Dendritic cell treated with granulocyte-macrophage colony-stimulating factor and Interleukin-4, amounts not matched to agents 40 ng/mL and 50 ng/mL, for 4 days (primary cell): ENCODE results near the gene ATP8A1.

Experiments
- H3K27ac Mint-ChIP-seq: one replicate; pipeline ENCODE4 v1.8.0; 2022; ENCODE audit warnings: mild to moderate bottlenecking, mixed read lengths
- H3K27me3 Mint-ChIP-seq: one replicate; pipeline ENCODE4 v1.8.0; 2022; ENCODE audit warnings: mild to moderate bottlenecking, mixed read lengths
- H3K36me3 Mint-ChIP-seq: one replicate; pipeline ENCODE4 v1.8.0; 2022; ENCODE audit warnings: low read depth, mixed read lengths
- H3K4me1 Mint-ChIP-seq: one replicate; pipeline ENCODE4 v1.8.0; 2022; ENCODE audit warnings: low read depth, mixed read lengths
- H3K4me3 Mint-ChIP-seq: one replicate; pipeline ENCODE4 v1.8.0; 2022; ENCODE audit warnings: mild to moderate bottlenecking, moderate library complexity, mixed read lengths
- H3K9me3 Mint-ChIP-seq: one replicate; pipeline ENCODE4 v1.8.0; 2022; ENCODE audit warnings: mixed read lengths
- intact Hi-C: fragments of 100-400 bp; cut with micrococcal nuclease; formaldehyde crosslinking; loops from one replicate; pipeline ENCODE4 v1.15.0; 2022

The ATP8A1 gene

GRCh38 chr4:42555828-42556227, 101.1 kb downstream of the ATP8A1 start:
- no peaks in the 10 kb centered on the region for H3K9me3 Mint-ChIP-seq
- no peak overlapping the region for H3K4me3 Mint-ChIP-seq

GRCh38 chr4:42554072-42554471, 102.8 kb downstream of the ATP8A1 start:
- H3K4me3 Mint-ChIP-seq, result no peak overlapping the region
- H3K27me3 Mint-ChIP-seq, result no peaks in the 10 kb centered on the region
- no peak overlapping the region for H3K27ac Mint-ChIP-seq
- H3K9me3 Mint-ChIP-seq, result no peaks in the 10 kb centered on the region
- no peaks in the 10 kb centered on the region for H3K4me1 Mint-ChIP-seq
- intact Hi-C loops, result no loop called here
- peaks cover 12% of the 10 kb centered on the region for H3K36me3 Mint-ChIP-seq

More at GRCh38 chr4:42555828-42556227, 101.1 kb downstream of the ATP8A1 start:
- no peaks in the 10 kb centered on the region for H3K27me3 Mint-ChIP-seq
- no peaks in the 10 kb centered on the region for H3K4me1 Mint-ChIP-seq
- no peak overlapping the region for H3K27ac Mint-ChIP-seq
- intact Hi-C loops, result no loop called here
- peaks cover 7% of the 10 kb centered on the region for H3K36me3 Mint-ChIP-seq

- H3K36me3 Mint-ChIP-seq, result peaks cover 12% of the 10 kb centered on the region
- no peaks in the 10 kb centered on the region for H3K9me3 Mint-ChIP-seq
- no peak overlapping the region for H3K27ac Mint-ChIP-seq
- H3K4me3 Mint-ChIP-seq, result no peak overlapping the region
- no peaks in the 10 kb centered on the region for H3K27me3 Mint-ChIP-seq
- H3K4me1 Mint-ChIP-seq, result no peaks in the 10 kb centered on the region
- intact Hi-C loops, result no loop called here
Measured at GRCh38 chr4:42549896-42550295, 107.0 kb downstream of the ATP8A1 start.

- Mint-ChIP-seq H3K4me1 (no peaks in the 10 kb centered on the region), H3K36me3 (peaks cover 5% of the 10 kb centered on the region), H3K9me3 (no peaks in the 10 kb centered on the region), H3K4me3 (no peak overlapping the region), H3K27me3 (no peaks in the 10 kb centered on the region), H3K27ac (no peak overlapping the region)
- intact Hi-C loops, result no loop called here
Measured at GRCh38 chr4:42547805-42548204, 109.1 kb downstream of the ATP8A1 start.

- Mint-ChIP-seq H3K4me1 (no peaks in the 10 kb centered on the region), H3K9me3 (no peaks in the 10 kb centered on the region), H3K27me3 (no peaks in the 10 kb centered on the region), H3K4me3 (no peak overlapping the region), H3K27ac (no peak overlapping the region), H3K36me3 (no peaks in the 10 kb centered on the region)
- intact Hi-C loops, result no loop called here
Measured at GRCh38 chr4:42543762-42544161, 113.1 kb downstream of the ATP8A1 start.

GRCh38 chr4:42543126-42543525, 113.8 kb downstream of the ATP8A1 start:
- H3K9me3 Mint-ChIP-seq, result no peaks in the 10 kb centered on the region
- H3K4me3 Mint-ChIP-seq, result no peak overlapping the region
- H3K4me1 Mint-ChIP-seq, result no peaks in the 10 kb centered on the region
- no peak overlapping the region for H3K27ac Mint-ChIP-seq
- H3K27me3 Mint-ChIP-seq, result no peaks in the 10 kb centered on the region
- intact Hi-C loops, result no loop called here
- H3K36me3 Mint-ChIP-seq, result no peaks in the 10 kb centered on the region

- intact Hi-C loops, result no loop called here
- no peaks in the 10 kb centered on the region for H3K27me3 Mint-ChIP-seq
- H3K36me3 Mint-ChIP-seq, result no peaks in the 10 kb centered on the region
- no peak overlapping the region for H3K4me3 Mint-ChIP-seq
- no peak overlapping the region for H3K27ac Mint-ChIP-seq
- no peaks in the 10 kb centered on the region for H3K4me1 Mint-ChIP-seq
- no peaks in the 10 kb centered on the region for H3K9me3 Mint-ChIP-seq
Measured at GRCh38 chr4:42541647-42542046, 115.3 kb downstream of the ATP8A1 start.

GRCh38 chr4:42533042-42533441, 123.9 kb downstream of the ATP8A1 start:
- Mint-ChIP-seq H3K9me3 (no peaks in the 10 kb centered on the region), H3K4me1 (peaks cover 13% of the 10 kb centered on the region), H3K36me3 (peaks cover 20% of the 10 kb centered on the region), H3K4me3 (no peak overlapping the region), H3K27ac (no peak overlapping the region), H3K27me3 (no peaks in the 10 kb centered on the region)
- intact Hi-C loops, result no loop called here

GRCh38 chr4:42531341-42532030, 125.4 kb downstream of the ATP8A1 start:
- intact Hi-C loops, result no loop called here
- Mint-ChIP-seq H3K36me3 (peaks cover 20% of the 10 kb centered on the region), H3K9me3 (no peaks in the 10 kb centered on the region), H3K4me1 (peaks cover 13% of the 10 kb centered on the region), H3K27me3 (no peaks in the 10 kb centered on the region), H3K27ac (no peak overlapping the region), H3K4me3 (no peak overlapping the region)

GRCh38 chr4:42523066-42523718, 133.7 kb downstream of the ATP8A1 start:
- intact Hi-C loops, result no loop called here
- Mint-ChIP-seq H3K4me3 (no peak overlapping the region), H3K4me1 (no peaks in the 10 kb centered on the region), H3K36me3 (peaks cover 6% of the 10 kb centered on the region), H3K27ac (no peak overlapping the region), H3K27me3 (no peaks in the 10 kb centered on the region), H3K9me3 (no peaks in the 10 kb centered on the region)

GRCh38 chr4:42519803-42520417, 137.0 kb downstream of the ATP8A1 start:
- H3K9me3 Mint-ChIP-seq, result no peaks in the 10 kb centered on the region
- H3K27me3 Mint-ChIP-seq, result no peaks in the 10 kb centered on the region
- no peak overlapping the region for H3K4me3 Mint-ChIP-seq
- H3K36me3 Mint-ChIP-seq, result peaks cover 6% of the 10 kb centered on the region
- intact Hi-C loops, result loop anchor here (1.0 to 10.0 kb wide), 3 partner anchors 149 to 825 kb away; no protein-coding TSS in a partner anchor
- H3K4me1 Mint-ChIP-seq, result no peaks in the 10 kb centered on the region
- H3K27ac Mint-ChIP-seq, result no peak overlapping the region

GRCh38 chr4:42515156-42515884, 141.6 kb downstream of the ATP8A1 start:
- no peak overlapping the region for H3K27ac Mint-ChIP-seq
- no peaks in the 10 kb centered on the region for H3K9me3 Mint-ChIP-seq
- H3K4me1 Mint-ChIP-seq, result no peaks in the 10 kb centered on the region
- intact Hi-C loops, result loop anchor here (10.0 kb wide), 1 partner anchor 821 kb away; no protein-coding TSS in a partner anchor
- H3K4me3 Mint-ChIP-seq, result no peak overlapping the region
- no peaks in the 10 kb centered on the region for H3K27me3 Mint-ChIP-seq
- no peaks in the 10 kb centered on the region for H3K36me3 Mint-ChIP-seq

- no peaks in the 10 kb centered on the region for H3K9me3 Mint-ChIP-seq
- H3K4me3 Mint-ChIP-seq, result no peak overlapping the region
- H3K27ac Mint-ChIP-seq, result no peak overlapping the region
- no peaks in the 10 kb centered on the region for H3K4me1 Mint-ChIP-seq
- H3K27me3 Mint-ChIP-seq, result no peaks in the 10 kb centered on the region
- no peaks in the 10 kb centered on the region for H3K36me3 Mint-ChIP-seq
- intact Hi-C loops, result loop anchor here (10.0 kb wide), 1 partner anchor 819 kb away; no protein-coding TSS in a partner anchor
Measured at GRCh38 chr4:42513748-42514492, 143.0 kb downstream of the ATP8A1 start.
